Activated B cell treated with CpG ODN at 0.5 μM for 24 hours (primary cell): ENCODE results near the gene ST6GAL1. TPM values are rescaled to one million over a fixed set of nuclear protein-coding genes. Genes with fewer than 3 reads are reported as not detected.
A peak's percentile ranks its signal among the peaks of the same experiment; 100 is the strongest.
"Not testable (repeated sequence)": the region's sequence is repeated elsewhere in the genome, so short reads cannot be mapped to it uniquely, and the experiment has no call there.

ENCODE experiments used
- ATAC-seq: fragments of 200-7000 bp; cut with Tn5 transposase; one replicate; pipeline ENCODE4 v1.10.0; 2021; ENCODE audit warnings: low read depth, mild to moderate bottlenecking, moderate library complexity
- CTCF ChIA-PET: fragments of 350-600 bp; sonication (Branson Sonifier 250); formaldehyde crosslinking; loops from one replicate; lab custom pipeline; 2021; ENCODE audit warnings: antibody characterized with exemption; lab: Charles Lee
- POLR2A ChIA-PET: fragments of 350-600 bp; sonication (Branson Sonifier 250); formaldehyde crosslinking; loops from one replicate; lab custom pipeline; 2021; ENCODE audit warnings: antibody characterized with exemption; lab: Charles Lee
- DNase-seq: peaks from one replicate; pipeline ENCODE4 v3.0.0; 2022
- H3K27ac Mint-ChIP-seq: one replicate; pipeline ENCODE4 v1.8.0; 2020; ENCODE audit warnings: mixed read lengths
- H3K27me3 Mint-ChIP-seq: one replicate; pipeline ENCODE4 v1.8.0; 2021; ENCODE audit warnings: mixed read lengths
- H3K36me3 Mint-ChIP-seq: one replicate; pipeline ENCODE4 v1.8.0; 2021; ENCODE audit warnings: low read depth, mixed read lengths
- H3K4me1 Mint-ChIP-seq: one replicate; pipeline ENCODE4 v1.8.0; 2021; ENCODE audit warnings: mixed read lengths
- H3K4me3 Mint-ChIP-seq: one replicate; pipeline ENCODE4 v1.8.0; 2020; ENCODE audit warnings: mild to moderate bottlenecking, mixed read lengths
- H3K9me3 Mint-ChIP-seq: one replicate; pipeline ENCODE4 v1.8.0; 2020; ENCODE audit warnings: mixed read lengths
- CTCF ChIP-seq: fragments of 200-600 bp; IDR thresholded peaks from one replicate; pipeline ENCODE4 v1.8.0; 2022; ENCODE audit warnings: antibody characterized with exemption, mild to moderate bottlenecking
- intact Hi-C: fragments of 100-400 bp; cut with micrococcal nuclease; formaldehyde crosslinking; loops from one replicate; pipeline ENCODE4 v1.15.1; 2024
- total RNA-seq: library from RNA; stranded (reverse); gene quantifications from 2 replicates; pipeline ENCODE4 v1.2.3, GENCODE V29; 2022

The ST6GAL1 gene, protein sequence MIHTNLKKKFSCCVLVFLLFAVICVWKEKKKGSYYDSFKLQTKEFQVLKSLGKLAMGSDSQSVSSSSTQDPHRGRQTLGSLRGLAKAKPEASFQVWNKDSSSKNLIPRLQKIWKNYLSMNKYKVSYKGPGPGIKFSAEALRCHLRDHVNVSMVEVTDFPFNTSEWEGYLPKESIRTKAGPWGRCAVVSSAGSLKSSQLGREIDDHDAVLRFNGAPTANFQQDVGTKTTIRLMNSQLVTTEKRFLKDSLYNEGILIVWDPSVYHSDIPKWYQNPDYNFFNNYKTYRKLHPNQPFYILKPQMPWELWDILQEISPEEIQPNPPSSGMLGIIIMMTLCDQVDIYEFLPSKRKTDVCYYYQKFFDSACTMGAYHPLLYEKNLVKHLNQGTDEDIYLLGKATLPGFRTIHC
- 294 and 328 TPM in 2 replicates for total RNA-seq

DNA sequence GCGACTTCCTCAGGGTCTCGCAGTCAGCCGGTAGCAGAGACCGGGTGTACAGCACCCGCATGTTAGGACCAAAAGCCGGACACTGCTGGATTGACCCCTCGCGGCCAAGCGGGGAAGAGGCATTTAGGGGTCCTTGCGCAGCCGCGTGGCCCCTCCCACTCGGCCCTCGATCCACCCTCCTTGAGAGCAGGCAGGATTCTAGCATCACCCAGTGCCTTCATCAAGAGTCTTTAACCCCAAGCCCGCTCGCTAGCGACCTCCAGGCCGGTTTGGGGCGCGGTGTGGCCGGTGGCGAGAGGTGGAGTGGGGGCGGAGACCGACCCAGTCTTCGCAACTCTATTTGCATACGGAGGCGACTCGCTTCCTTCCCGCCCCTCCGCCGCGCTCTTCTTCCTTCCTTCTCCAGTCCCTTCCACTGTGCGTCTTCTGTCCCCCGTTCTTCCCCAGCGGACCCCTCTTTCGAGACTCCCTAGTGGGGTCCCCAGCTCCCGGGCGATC is at the start of gene ST6GAL1:
TSS of gene ST6GAL1 (plus strand) at position 384 of the 498 bp plus-strand sequence. CDS start 112,178 bp downstream, outside the sequence.
- ChIA-PET POLR2A (interaction anchor here (0.6 to 6.5 kb wide), 17 partner anchors 9 to 993 kb away, joined by 3 to 77 read pairs (median 9); partner anchors contain the start of genes EIF4A2 and TRA2B), CTCF (interaction anchor here (0.9 to 5.9 kb wide), 3 partner anchors 28 to 98 kb away, joined by 3 to 54 read pairs (median 4); no protein-coding TSS in a partner anchor)
- no peaks in the 10 kb centered on the region for H3K27me3 Mint-ChIP-seq
- peaks cover 51% of the 10 kb centered on the region for H3K4me1 Mint-ChIP-seq
- peak within 1 kb of the TSS; percentile 98 for H3K4me3 Mint-ChIP-seq
- peak within 1 kb of the TSS; percentile 94 for H3K27ac Mint-ChIP-seq
- TF ChIP-seq CTCF, result no peak
- DNase-seq (peak; percentile 75), ATAC-seq (peak; percentile 66)
- H3K9me3 Mint-ChIP-seq, result no peaks in the 10 kb centered on the region
- H3K36me3 Mint-ChIP-seq, result peaks cover 38% of the 10 kb centered on the region
- intact Hi-C loops, result loop anchor here (1.0 to 5.0 kb wide), 9 partner anchors 21 to 222 kb away; partner anchors contain the start of genes EIF4A2 and RPL39L

DNA sequence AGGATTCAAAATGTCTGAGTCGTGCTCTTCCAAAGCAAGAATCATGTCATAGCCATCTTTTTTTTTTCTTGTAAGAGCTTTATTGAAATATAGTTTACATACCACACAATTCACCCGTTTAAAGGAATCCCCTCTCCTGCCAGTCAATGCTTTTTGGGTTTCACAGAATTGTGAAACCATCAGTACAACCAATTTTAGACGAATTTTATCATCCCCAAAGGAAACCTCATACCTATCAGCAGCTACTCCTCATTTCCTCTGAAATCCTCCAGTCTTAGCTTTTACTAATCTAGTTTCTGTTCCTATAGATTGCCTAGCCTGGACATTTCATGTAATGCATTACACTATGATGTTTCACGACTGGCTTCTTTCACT is 48.2 kb upstream of the ST6GAL1 start:
- intact Hi-C loops, result no loop called here
- no peak overlapping the region for H3K27ac Mint-ChIP-seq
- H3K36me3 Mint-ChIP-seq, result no peaks in the 10 kb centered on the region
- H3K4me3 Mint-ChIP-seq, result no peak overlapping the region
- ChIA-PET CTCF (interaction anchor here (2.4 kb wide), 1 partner anchor 33 kb away, joined by 7 read pairs; no protein-coding TSS in a partner anchor), POLR2A (no interaction called here)
- H3K27me3 Mint-ChIP-seq, result peaks cover 5% of the 10 kb centered on the region
- no peak for ATAC-seq
- H3K4me1 Mint-ChIP-seq, result peaks cover 3% of the 10 kb centered on the region
- TF ChIP-seq CTCF, result no peak
- H3K9me3 Mint-ChIP-seq, result no peaks in the 10 kb centered on the region
- no peak for DNase-seq

- no peak overlapping the region for H3K4me3 Mint-ChIP-seq
- no peak for TF ChIP-seq CTCF
- ChIA-PET CTCF (no interaction called here), POLR2A (no interaction called here)
- no peaks in the 10 kb centered on the region for H3K9me3 Mint-ChIP-seq
- H3K27me3 Mint-ChIP-seq, result peaks cover 5% of the 10 kb centered on the region
- peaks cover 3% of the 10 kb centered on the region for H3K4me1 Mint-ChIP-seq
- DNase-seq (no peak), ATAC-seq (no peak)
- no peak overlapping the region for H3K27ac Mint-ChIP-seq
- no peaks in the 10 kb centered on the region for H3K36me3 Mint-ChIP-seq
- intact Hi-C loops, result no loop called here
Measured at GRCh38 chr3:186882881-186883685, 47.2 kb upstream of the ST6GAL1 start.

- Mint-ChIP-seq H3K27ac (no peak overlapping the region), H3K36me3 (no peaks in the 10 kb centered on the region), H3K9me3 (no peaks in the 10 kb centered on the region), H3K27me3 (peaks cover 5% of the 10 kb centered on the region), H3K4me3 (no peak overlapping the region), H3K4me1 (peaks cover 3% of the 10 kb centered on the region)
- ChIA-PET CTCF (no interaction called here), POLR2A (no interaction called here)
- DNase-seq (no peak), ATAC-seq (no peak)
- TF ChIP-seq CTCF, result no peak
- intact Hi-C loops, result no loop called here
Measured at GRCh38 chr3:186883686-186884058, 46.7 kb upstream of the ST6GAL1 start.

- H3K36me3 Mint-ChIP-seq, H3K4me3 Mint-ChIP-seq, DNase-seq, intact Hi-C loops, H3K27me3 Mint-ChIP-seq, H3K4me1 Mint-ChIP-seq, CTCF ChIA-PET, H3K9me3 Mint-ChIP-seq, ATAC-seq, POLR2A ChIA-PET, H3K27ac Mint-ChIP-seq: not testable (repeated sequence)
Measured at GRCh38 chr3:186884868-186885267, 45.5 kb upstream of the ST6GAL1 start.
